K562 (cell line): Measurements from ENCODE around the gene ANO10. TPM values are rescaled to one million over a fixed set of nuclear protein-coding genes. Genes with fewer than 3 reads are reported as not detected.
A peak's percentile ranks its signal among the peaks of the same experiment; 100 is the strongest.

Experiments
- ATF7 ChIP-seq: fragments of 450-650 bp; IDR thresholded peaks from 2 replicates; pipeline ENCODE4 v1.7.1; 2014; ENCODE audit warnings: mild to moderate bottlenecking, moderate library complexity
- BRD4 ChIP-seq: fragments of 200-600 bp; sonication (generic); IDR thresholded peaks from 2 replicates; pipeline ENCODE4 v1.6.1; 2017; ENCODE audit warnings: inconsistent platforms
- CTBP1 ChIP-seq: fragments of 450-650 bp; IDR thresholded peaks from 2 replicates; pipeline ENCODE4 v1.6.1; 2016; ENCODE audit warnings: borderline replicate concordance
- FOSL1 ChIP-seq: fragments of 200-800 bp; sonication (Bioruptor generic); conservative IDR thresholded peaks from 2 replicates; pipeline ENCODE4 v1.6.1; 2016; ENCODE audit warnings: missing genetic modification characterization, missing compliant biosample characterization
- FOXK2 ChIP-seq, 2 experiments: fragments of 450-650 bp; IDR thresholded peaks in 1 of 2; conservative IDR thresholded peaks in 1 of 2; 2 replicates each; pipeline ENCODE4 v1.6.1; 2016; ENCODE audit warnings: low read depth in 2 of 2, mild to moderate bottlenecking in 1 of 2
- HDAC1 ChIP-seq, 2 experiments: fragments of 450-650 bp; IDR thresholded peaks; 2 replicates each; pipeline ENCODE4 v1.6.1; 2016 to 2017; ENCODE audit warnings: inconsistent platforms in 1 of 2, mild to moderate bottlenecking in 1 of 2, moderate library complexity in 1 of 2
- NEUROD1 ChIP-seq: fragments of 150-350 bp; IDR thresholded peaks from 2 replicates; pipeline ENCODE4 v1.6.1; 2014; ENCODE audit warnings: borderline replicate concordance, low read length, low read depth; ENCODE audit not compliant: partially characterized antibody
- NR2C1 ChIP-seq, 2 experiments: fragments of 450-650 bp; IDR thresholded peaks; 2 replicates each; pipeline ENCODE4 v1.6.1; 2017; ENCODE audit warnings: mild to moderate bottlenecking in 2 of 2, antibody characterized with exemption in 1 of 2, inconsistent platforms in 1 of 2, missing compliant biosample characterization in 1 of 2, missing genetic modification characterization in 1 of 2
- NR2C2 ChIP-seq, 2 experiments: fragments of 200-800 bp in 1 of 2; sonication (Bioruptor generic) in 1 of 2; sonication (generic) in 1 of 2; formaldehyde crosslinking in 1 of 2; IDR thresholded peaks; 2 replicates each; pipeline versions ENCODE4 v1.6.1 to v1.8.0; 2016 to 2022; ENCODE audit warnings: mild to moderate bottlenecking in 1 of 2, missing compliant biosample characterization in 1 of 2, missing genetic modification characterization in 1 of 2, missing genetic modification reagents in 1 of 2
- SMARCA4 ChIP-seq: fragments of 450-650 bp; IDR thresholded peaks from 2 replicates; pipeline ENCODE4 v1.6.1; 2016
- SPI1 ChIP-seq: IDR thresholded peaks from 2 replicates; pipeline ENCODE4 v1.6.1; 2011; ENCODE audit warnings: low read depth, low read length, control low read depth, borderline replicate concordance
- ZNF589 ChIP-seq: fragments of 200-800 bp; sonication (Bioruptor generic); IDR thresholded peaks from 2 replicates; pipeline ENCODE4 v1.6.1; 2016; ENCODE audit warnings: low read depth, missing genetic modification characterization, missing compliant biosample characterization
- polyA plus RNA-seq, 8 experiments: library from polyadenylated mRNA; depleted of rRNA in 4 of 8; stranded (reverse) in 5 of 8; unstranded in 3 of 8; fragments of >200 nt; fragmentation: Nextera tagmentation in 2 of 8; fragmentation: Illumina TruSeq in 1 of 8; extraction: Ambion mirVana in 2 of 8; extraction: Trizol in 1 of 8; gene quantifications; 2 replicates each; pipeline versions ENCODE4 v1.2.1 to v1.2.3, GENCODE V29; 2011 to 2014; ENCODE audit warnings: inconsistent platforms in 1 of 8, missing spikeins in 1 of 8
- total RNA-seq, 7 experiments: library from RNA; depleted of rRNA in 6 of 7; stranded (reverse); fragments of >200 nt in 6 of 7; fragmentation: Illumina TruSeq in 2 of 7; extraction: Trizol in 2 of 7; gene quantifications; 2 replicates each; pipeline versions ENCODE4 v1.2.1 to v1.2.3, GENCODE V29; 2011 to 2021; ENCODE audit warnings: low replicate concordance in 1 of 7
- TF ChIP-seq, protein P1 (sequence below): fragments of 450-650 bp; IDR thresholded peaks from 2 replicates; pipeline ENCODE4 v1.6.1; 2018; ENCODE audit not compliant: partially characterized antibody
- TF ChIP-seq, protein P2 (sequence below): fragments of 450-650 bp; conservative IDR thresholded peaks from 2 replicates; pipeline ENCODE4 v1.6.1; 2016; ENCODE audit warnings: missing genetic modification characterization, low read depth, mild to moderate bottlenecking, control low read depth, missing compliant biosample characterization
- TF ChIP-seq, protein P3 (sequence below), 2 experiments: fragments of 450-650 bp in 1 of 2; sonication (generic) in 1 of 2; formaldehyde crosslinking in 1 of 2; IDR thresholded peaks in 1 of 2; conservative IDR thresholded peaks in 1 of 2; 2 replicates each; pipeline versions ENCODE4 v1.6.1 to v1.8.1; 2016 to 2023; ENCODE audit warnings: mild to moderate bottlenecking in 2 of 2, moderate library complexity in 2 of 2, inconsistent platforms in 1 of 2, missing genetic modification reagents in 1 of 2
- TF ChIP-seq, protein P4 (sequence below): fragments of 450-650 bp; IDR thresholded peaks from 2 replicates; pipeline ENCODE4 v1.7.1; 2018; ENCODE audit warnings: mild to moderate bottlenecking, low read depth; ENCODE audit not compliant: partially characterized antibody

ANO10 gene
- total and polyA plus RNA-seq, 9 of the 15 experiments (the other 6 are each of a cell fraction or from before 2014, with no cell fraction given) = 6.4 to 46.0 (median 32.3) TPM

DNA sequence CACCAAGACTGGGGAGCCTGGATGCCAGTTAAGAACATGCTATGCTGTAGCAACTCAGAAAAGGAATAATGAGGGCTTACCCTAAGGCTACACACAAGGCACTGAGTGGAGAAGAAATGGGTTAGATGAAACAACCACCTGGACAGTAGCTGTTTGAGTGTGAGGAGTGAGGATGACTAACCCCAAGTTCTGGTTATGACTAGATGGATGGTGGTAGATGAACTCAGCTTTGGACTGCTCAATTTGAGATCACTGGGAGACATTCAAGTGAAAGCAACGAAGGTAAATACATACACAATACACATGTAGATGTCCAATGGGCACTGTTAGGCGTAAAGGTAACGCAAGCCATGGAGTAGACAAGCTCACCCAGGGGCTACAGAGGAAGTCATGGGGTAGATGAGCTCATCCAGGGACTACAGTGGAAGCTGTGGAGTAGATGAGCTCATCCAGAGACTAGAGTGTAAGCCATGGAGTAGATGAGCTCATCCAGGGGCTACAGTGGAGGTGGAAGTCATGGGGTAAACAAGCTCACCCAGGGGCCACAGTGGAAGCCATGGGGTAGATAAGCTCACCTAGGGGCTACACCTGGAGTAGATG lies 98.3 kb downstream of the ANO10 start (continued):
- TF ChIP-seq CTBP1 (peak; percentile 59; the same call in 1 of the 2 replicates), FOSL1 (tag) (peak; percentile 57; the same call in 1 of the 2 replicates), NEUROD1 (peak; percentile 47), ATF7 (peak; percentile 96), NR2C1 (IDR thresholded peaks at IDR 0.05) (no peak), NR2C1 (tag; IDR thresholded peaks at IDR 0.05) (0 out of 2 replicates have a peak, but pooled peaks have one; percentile 52), BRD4 (peak; percentile 54; the same call in 1 of the 2 replicates), ZNF589 (CRISPR knock-in tag) (peak; percentile 68; the same call in 1 of the 2 replicates), SMARCA4 (peak; percentile 71; the same call in 1 of the 2 replicates), FOXK2 (conservative IDR thresholded peaks at IDR 0.05 in 1 of 2, IDR thresholded peaks at IDR 0.05 in 1 of 2; ENCODE audit: low read depth in 2 of 2) (peak; percentile 67 to 86; a peak in 2 of 4 replicates), SPI1 (peak; percentile 31; the same call in 1 of the 2 replicates), NR2C2 (CRISPR knock-in tag; IDR thresholded peaks at IDR 0.05) (0 out of 2 replicates have a peak, but pooled peaks have one; percentile 27), NR2C2 (tag; IDR thresholded peaks at IDR 0.05) (peak; percentile 49; the same call in 1 of the 2 replicates), HDAC1 (IDR thresholded peaks at IDR 0.05) (no peak)
- TF ChIP-seq, protein P1, sequence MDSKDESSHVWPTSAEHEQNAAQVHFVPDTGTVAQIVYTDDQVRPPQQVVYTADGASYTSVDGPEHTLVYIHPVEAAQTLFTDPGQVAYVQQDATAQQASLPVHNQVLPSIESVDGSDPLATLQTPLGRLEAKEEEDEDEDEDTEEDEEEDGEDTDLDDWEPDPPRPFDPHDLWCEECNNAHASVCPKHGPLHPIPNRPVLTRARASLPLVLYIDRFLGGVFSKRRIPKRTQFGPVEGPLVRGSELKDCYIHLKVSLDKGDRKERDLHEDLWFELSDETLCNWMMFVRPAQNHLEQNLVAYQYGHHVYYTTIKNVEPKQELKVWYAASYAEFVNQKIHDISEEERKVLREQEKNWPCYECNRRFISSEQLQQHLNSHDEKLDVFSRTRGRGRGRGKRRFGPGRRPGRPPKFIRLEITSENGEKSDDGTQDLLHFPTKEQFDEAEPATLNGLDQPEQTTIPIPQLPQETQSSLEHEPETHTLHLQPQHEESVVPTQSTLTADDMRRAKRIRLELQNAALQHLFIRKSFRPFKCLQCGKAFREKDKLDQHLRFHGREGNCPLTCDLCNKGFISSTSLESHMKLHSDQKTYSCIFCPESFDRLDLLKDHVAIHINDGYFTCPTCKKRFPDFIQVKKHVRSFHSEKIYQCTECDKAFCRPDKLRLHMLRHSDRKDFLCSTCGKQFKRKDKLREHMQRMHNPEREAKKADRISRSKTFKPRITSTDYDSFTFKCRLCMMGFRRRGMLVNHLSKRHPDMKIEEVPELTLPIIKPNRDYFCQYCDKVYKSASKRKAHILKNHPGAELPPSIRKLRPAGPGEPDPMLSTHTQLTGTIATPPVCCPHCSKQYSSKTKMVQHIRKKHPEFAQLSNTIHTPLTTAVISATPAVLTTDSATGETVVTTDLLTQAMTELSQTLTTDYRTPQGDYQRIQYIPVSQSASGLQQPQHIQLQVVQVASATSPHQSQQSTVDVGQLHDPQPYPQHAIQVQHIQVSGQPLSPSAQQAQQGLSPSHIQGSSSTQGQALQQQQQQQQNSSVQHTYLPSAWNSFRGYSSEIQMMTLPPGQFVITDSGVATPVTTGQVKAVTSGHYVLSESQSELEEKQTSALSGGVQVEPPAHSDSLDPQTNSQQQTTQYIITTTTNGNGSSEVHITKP = peak; percentile 69
- TF ChIP-seq, protein P2, sequence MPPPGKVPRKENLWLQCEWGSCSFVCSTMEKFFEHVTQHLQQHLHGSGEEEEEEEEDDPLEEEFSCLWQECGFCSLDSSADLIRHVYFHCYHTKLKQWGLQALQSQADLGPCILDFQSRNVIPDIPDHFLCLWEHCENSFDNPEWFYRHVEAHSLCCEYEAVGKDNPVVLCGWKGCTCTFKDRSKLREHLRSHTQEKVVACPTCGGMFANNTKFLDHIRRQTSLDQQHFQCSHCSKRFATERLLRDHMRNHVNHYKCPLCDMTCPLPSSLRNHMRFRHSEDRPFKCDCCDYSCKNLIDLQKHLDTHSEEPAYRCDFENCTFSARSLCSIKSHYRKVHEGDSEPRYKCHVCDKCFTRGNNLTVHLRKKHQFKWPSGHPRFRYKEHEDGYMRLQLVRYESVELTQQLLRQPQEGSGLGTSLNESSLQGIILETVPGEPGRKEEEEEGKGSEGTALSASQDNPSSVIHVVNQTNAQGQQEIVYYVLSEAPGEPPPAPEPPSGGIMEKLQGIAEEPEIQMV (tag) = 0 out of 2 replicates have a peak, but pooled peaks have one; percentile 8
- TF ChIP-seq, protein P3, sequence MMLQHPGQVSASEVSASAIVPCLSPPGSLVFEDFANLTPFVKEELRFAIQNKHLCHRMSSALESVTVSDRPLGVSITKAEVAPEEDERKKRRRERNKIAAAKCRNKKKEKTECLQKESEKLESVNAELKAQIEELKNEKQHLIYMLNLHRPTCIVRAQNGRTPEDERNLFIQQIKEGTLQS (IDR thresholded peaks at IDR 0.05) = peak; percentile 99
- TF ChIP-seq, protein P3 (CRISPR knock-in tag; conservative IDR thresholded peaks at IDR 0.05) = 0 out of 2 replicates have a peak, but pooled peaks have one; percentile 50
- TF ChIP-seq, protein P4, sequence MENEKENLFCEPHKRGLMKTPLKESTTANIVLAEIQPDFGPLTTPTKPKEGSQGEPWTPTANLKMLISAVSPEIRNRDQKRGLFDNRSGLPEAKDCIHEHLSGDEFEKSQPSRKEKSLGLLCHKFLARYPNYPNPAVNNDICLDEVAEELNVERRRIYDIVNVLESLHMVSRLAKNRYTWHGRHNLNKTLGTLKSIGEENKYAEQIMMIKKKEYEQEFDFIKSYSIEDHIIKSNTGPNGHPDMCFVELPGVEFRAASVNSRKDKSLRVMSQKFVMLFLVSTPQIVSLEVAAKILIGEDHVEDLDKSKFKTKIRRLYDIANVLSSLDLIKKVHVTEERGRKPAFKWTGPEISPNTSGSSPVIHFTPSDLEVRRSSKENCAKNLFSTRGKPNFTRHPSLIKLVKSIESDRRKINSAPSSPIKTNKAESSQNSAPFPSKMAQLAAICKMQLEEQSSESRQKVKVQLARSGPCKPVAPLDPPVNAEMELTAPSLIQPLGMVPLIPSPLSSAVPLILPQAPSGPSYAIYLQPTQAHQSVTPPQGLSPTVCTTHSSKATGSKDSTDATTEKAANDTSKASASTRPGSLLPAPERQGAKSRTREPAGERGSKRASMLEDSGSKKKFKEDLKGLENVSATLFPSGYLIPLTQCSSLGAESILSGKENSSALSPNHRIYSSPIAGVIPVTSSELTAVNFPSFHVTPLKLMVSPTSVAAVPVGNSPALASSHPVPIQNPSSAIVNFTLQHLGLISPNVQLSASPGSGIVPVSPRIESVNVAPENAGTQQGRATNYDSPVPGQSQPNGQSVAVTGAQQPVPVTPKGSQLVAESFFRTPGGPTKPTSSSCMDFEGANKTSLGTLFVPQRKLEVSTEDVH = no peak
